ENCODE results near the gene TRAPPC2.
"Not testable (repeated sequence)": the region's sequence is repeated elsewhere in the genome, so short reads cannot be mapped to it uniquely, and the experiment has no call there.

Gene TRAPPC2

DNA sequence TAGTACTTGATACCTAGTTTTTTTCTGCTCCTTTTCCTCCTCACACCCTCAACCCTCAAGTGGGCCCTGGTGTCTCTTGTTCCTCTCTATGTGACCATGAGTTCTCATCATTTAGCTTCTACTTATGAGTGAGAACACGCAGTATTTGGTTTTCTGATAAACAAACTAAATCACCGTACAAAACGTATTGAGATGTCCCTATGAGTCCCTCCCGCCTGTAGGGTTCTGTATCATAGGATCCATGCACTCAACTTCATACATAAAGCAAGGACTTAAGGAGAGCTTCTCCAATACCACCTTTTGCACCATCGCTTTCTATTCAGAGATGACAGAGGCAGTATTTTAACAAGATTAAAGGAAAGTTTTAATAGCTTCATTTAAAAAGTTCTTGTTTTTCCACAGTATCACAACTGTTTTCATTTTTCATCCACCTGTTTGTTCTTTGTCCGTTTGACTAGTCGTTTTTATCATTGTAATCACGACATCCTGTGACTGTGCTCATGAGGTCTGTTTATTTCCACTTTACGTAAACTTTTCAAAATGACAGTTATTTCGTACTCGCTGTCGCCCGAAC, 45.9 kb downstream of the TRAPPC2 start:
- H3K4me3 Mint-ChIP-seq, result peak overlapping the region; percentile 87
- H3K4me1 Mint-ChIP-seq (ENCODE audit: low read depth), result peaks cover 23% of the 10 kb centered on the region
- H3K36me3 Mint-ChIP-seq (ENCODE audit: low read depth), result peaks cover 9% of the 10 kb centered on the region
- no peaks in the 10 kb centered on the region for H3K9me3 Mint-ChIP-seq
- no peaks in the 10 kb centered on the region for H3K27me3 Mint-ChIP-seq (ENCODE audit: low read depth)
- peak overlapping the region; percentile 95 for H3K27ac Mint-ChIP-seq
- no peak for DNase-seq (ENCODE audit: low spot score)

DNA sequence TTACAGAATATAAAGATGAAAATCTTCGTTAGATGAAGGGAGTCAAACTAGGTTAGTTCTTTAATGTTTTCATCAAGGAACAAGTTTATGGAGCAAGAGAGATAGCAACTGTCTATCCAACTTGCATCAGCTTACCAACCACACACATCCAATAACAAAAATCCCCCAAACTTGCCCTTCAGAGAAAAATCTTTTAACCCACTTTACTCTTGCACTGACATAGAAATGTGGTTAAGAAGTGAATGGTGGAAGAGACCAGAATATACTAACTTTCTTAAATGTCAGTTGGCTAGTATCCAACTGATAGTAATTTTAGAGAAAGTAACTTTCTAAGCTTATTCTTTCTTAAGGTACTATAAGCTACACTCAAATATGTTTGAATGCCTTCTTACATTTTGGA, 47.2 kb downstream of the TRAPPC2 start:
- Mint-ChIP-seq H3K27ac (peak overlapping the region; percentile 6), H3K27me3 (ENCODE audit: low read depth) (no peaks in the 10 kb centered on the region), H3K9me3 (no peaks in the 10 kb centered on the region), H3K36me3 (ENCODE audit: low read depth) (peaks cover 9% of the 10 kb centered on the region), H3K4me3 (no peak overlapping the region), H3K4me1 (ENCODE audit: low read depth) (peaks cover 15% of the 10 kb centered on the region)
- DNase-seq (ENCODE audit: low spot score), result no peak

DNA sequence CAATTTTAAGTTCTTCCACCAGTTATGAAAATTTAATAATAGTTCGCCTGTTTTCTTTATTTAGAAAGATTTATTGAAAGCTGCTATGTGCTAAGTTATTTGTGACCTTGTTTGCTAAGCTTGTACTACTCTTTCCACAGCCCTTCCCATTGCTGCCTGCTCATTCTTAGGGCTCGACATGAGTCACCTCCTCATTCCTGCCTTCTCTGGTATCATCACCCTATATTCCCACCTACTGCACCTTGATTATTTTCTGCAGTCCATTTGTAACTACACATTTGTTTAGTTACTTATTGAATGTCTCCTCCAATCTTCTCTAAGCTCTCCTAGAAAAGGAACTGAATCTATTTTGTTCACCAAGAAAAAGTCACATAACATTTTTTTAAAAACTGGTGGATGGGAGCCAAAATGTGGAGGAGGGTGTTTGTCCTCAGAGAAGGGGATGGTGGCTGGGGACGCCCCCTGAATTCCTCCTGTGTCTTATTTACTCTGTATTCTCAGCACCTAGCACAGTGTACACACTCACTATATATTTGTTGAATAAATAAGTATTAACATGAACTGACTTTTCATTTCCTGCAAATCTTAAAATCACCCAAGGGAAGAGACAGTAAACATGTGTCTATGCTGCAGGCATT, 49.2 kb downstream of the TRAPPC2 start:
- H3K4me1 Mint-ChIP-seq (ENCODE audit: low read depth), result peaks cover 7% of the 10 kb centered on the region
- no peak for DNase-seq (ENCODE audit: low spot score)
- H3K27ac Mint-ChIP-seq, result peak overlapping the region; percentile 37
- H3K27me3 Mint-ChIP-seq (ENCODE audit: low read depth), result no peaks in the 10 kb centered on the region
- peaks cover 13% of the 10 kb centered on the region for H3K36me3 Mint-ChIP-seq (ENCODE audit: low read depth)
- no peak overlapping the region for H3K4me3 Mint-ChIP-seq
- no peaks in the 10 kb centered on the region for H3K9me3 Mint-ChIP-seq

DNA sequence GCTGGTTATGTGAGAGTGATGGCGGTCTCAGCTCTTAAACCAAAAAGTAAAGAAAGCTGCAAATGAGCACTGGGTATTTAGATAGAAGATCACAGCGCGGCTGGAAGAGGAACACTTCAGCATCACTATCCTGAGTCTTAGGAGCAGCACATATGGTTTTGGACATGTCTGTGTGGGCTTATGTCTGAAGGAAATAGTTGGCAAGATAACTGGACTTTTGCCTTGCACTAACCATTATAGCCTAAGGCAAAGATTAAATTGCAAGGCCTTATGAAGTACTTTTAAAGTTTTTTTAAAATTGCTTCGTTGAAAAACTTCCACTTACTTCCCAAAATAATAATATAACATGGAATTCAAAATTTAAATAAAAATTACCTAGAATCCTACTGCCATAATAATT, 50.1 kb downstream of the TRAPPC2 start:
- no peak overlapping the region for H3K4me3 Mint-ChIP-seq
- DNase-seq (ENCODE audit: low spot score), result no peak
- H3K36me3 Mint-ChIP-seq (ENCODE audit: low read depth), result peaks cover 13% of the 10 kb centered on the region
- no peaks in the 10 kb centered on the region for H3K27me3 Mint-ChIP-seq (ENCODE audit: low read depth)
- H3K4me1 Mint-ChIP-seq (ENCODE audit: low read depth), result peaks cover 6% of the 10 kb centered on the region
- no peak overlapping the region for H3K27ac Mint-ChIP-seq
- no peaks in the 10 kb centered on the region for H3K9me3 Mint-ChIP-seq

DNA sequence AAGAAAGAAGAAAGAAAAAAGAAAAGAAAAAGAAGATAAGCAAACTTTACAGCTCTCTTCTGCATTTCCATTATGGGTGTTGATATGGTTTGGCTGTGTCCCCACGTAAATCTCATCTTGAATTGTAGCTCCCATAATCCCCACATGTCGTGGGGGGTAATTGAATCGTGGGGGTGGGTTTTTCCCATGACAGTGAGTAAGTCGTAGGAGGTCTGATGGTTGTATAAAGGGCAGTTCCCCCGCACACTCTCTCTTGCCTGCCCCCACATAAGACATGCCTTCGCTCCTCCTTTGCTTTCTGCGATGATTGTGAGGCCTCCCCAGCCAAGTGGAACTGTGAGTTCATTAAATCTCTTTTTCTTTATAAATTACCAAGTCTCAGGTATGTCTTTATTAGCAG, 52.8 kb downstream of the TRAPPC2 start:
- H3K27ac Mint-ChIP-seq, result no peak overlapping the region
- no peak overlapping the region for H3K4me3 Mint-ChIP-seq
- H3K27me3 Mint-ChIP-seq (ENCODE audit: low read depth), result no peaks in the 10 kb centered on the region
- no peaks in the 10 kb centered on the region for H3K9me3 Mint-ChIP-seq
- H3K4me1 Mint-ChIP-seq (ENCODE audit: low read depth), result no peaks in the 10 kb centered on the region
- no peak for DNase-seq (ENCODE audit: low spot score)
- H3K36me3 Mint-ChIP-seq (ENCODE audit: low read depth), result peaks cover 15% of the 10 kb centered on the region

DNA sequence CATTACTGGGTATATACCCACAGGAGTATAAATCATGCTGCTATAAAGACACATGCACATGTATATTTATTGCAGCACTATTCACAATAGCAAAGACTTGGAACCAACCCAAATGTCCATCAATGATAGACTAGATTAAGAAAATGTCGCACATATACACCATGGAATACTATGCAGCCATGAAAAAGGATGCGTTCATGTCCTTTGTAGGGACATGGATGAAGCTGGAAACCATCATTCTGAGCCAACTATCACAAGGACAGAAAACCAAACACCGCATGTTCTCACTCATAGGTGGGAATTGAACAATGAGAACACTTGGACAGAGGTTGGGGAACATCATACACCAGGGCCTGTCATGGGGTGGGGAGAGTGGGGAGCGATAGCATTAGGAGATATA, 54.7 kb downstream of the TRAPPC2 start:
- not testable (repeated sequence) for H3K27ac Mint-ChIP-seq; H3K4me3 Mint-ChIP-seq; DNase-seq (ENCODE audit: low spot score); H3K27me3 Mint-ChIP-seq (ENCODE audit: low read depth); H3K9me3 Mint-ChIP-seq; H3K4me1 Mint-ChIP-seq (ENCODE audit: low read depth)
- H3K36me3 Mint-ChIP-seq (ENCODE audit: low read depth), result peaks cover 12% of the 10 kb centered on the region

DNA sequence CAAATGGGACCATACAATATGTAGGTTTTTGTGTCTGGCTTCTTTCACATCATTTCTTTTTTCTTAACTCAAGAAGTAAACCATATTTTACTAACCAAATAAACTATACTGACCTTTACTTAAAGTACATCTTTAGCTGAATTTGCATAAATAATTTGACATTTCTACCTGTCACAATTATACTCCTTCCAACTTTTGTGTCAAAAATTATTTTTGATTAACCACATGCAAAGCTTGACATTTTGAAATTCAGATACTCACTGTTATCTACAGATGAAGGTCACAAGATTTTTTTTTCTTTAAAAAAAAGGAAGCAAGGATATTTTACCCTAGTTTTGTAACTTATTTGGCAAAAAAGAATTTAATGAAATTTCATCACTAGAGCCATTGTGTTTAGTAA, 57.5 kb downstream of the TRAPPC2 start:
- Mint-ChIP-seq H3K4me1 (ENCODE audit: low read depth) (no peaks in the 10 kb centered on the region), H3K9me3 (no peaks in the 10 kb centered on the region), H3K27me3 (ENCODE audit: low read depth) (no peaks in the 10 kb centered on the region), H3K27ac (no peak overlapping the region), H3K4me3 (no peak overlapping the region), H3K36me3 (ENCODE audit: low read depth) (peaks cover 5% of the 10 kb centered on the region)
- no peak for DNase-seq (ENCODE audit: low spot score)

DNA sequence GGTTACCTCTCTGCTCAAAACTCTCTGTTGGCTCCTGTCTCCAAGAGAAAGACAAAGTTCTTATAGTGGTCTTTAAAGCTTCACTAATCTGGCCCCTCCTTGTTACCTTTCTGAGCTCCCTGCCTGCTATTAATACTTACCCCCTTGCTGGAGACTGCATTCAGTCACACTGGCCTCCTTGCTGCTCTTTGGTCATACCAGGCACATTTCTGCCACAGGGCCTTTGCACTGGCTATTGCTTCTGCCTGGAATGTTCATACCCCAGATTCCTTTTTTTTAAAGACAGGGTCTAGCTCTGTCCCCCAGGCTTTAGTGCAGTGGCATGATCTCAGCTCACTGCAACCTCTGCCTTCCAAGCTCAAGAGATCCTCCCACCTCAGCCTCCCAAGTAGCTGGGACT, 61.4 kb downstream of the TRAPPC2 start:
- Mint-ChIP-seq H3K27me3 (ENCODE audit: low read depth) (no peaks in the 10 kb centered on the region), H3K4me3 (no peak overlapping the region), H3K9me3 (no peaks in the 10 kb centered on the region), H3K36me3 (ENCODE audit: low read depth) (peaks cover 17% of the 10 kb centered on the region), H3K4me1 (ENCODE audit: low read depth) (peaks cover 4% of the 10 kb centered on the region), H3K27ac (no peak overlapping the region)
- no peak for DNase-seq (ENCODE audit: low spot score)

DNA sequence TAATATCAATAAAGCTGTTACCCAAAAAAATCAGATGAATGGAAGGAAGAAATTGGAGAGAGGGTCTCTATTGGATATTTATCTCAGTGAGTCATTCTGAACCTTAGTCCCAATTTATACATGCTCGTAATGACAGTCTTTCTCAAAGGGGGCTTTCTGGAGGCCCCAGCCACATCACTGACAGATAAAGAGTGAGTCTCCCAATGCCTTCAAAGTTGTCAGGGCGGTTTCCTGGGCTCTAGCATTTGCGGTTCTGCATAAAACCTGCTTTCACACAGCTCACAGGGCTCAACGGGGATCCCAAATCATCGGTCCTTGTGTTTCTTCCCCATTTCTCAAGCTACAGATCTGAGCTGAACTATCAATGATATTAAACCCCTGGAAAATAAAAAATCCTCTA, 64.2 kb downstream of the TRAPPC2 start:
- Mint-ChIP-seq H3K4me1 (ENCODE audit: low read depth) (peaks cover 6% of the 10 kb centered on the region), H3K4me3 (no peak overlapping the region), H3K27me3 (ENCODE audit: low read depth) (no peaks in the 10 kb centered on the region), H3K36me3 (ENCODE audit: low read depth) (peaks cover 20% of the 10 kb centered on the region), H3K9me3 (no peaks in the 10 kb centered on the region), H3K27ac (no peak overlapping the region)
- DNase-seq (ENCODE audit: low spot score), result no peak

DNA sequence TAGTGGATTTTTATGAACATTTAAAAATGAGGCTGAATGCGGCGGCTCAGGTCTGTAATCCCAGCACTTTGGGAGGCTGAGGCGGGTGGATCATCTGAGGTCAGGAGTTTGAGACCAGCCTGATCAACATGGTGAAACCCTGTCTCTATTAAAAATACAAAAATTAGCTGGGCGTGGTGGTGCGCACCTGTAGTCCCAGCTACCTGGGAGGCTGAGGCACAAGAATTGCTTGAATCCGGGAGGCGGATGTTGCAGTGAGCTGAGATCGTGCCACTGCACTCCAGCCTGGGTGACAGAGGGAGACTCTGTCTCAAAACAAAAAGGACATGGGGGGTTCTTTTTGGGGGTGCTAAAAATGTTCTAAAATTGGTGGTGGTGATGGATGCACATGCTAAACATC, 64.7 kb downstream of the TRAPPC2 start:
- H3K27ac Mint-ChIP-seq; DNase-seq (ENCODE audit: low spot score); H3K4me3 Mint-ChIP-seq; H3K27me3 Mint-ChIP-seq (ENCODE audit: low read depth); H3K9me3 Mint-ChIP-seq; H3K4me1 Mint-ChIP-seq (ENCODE audit: low read depth): not testable (repeated sequence)
- H3K36me3 Mint-ChIP-seq (ENCODE audit: low read depth), result peaks cover 24% of the 10 kb centered on the region

DNA sequence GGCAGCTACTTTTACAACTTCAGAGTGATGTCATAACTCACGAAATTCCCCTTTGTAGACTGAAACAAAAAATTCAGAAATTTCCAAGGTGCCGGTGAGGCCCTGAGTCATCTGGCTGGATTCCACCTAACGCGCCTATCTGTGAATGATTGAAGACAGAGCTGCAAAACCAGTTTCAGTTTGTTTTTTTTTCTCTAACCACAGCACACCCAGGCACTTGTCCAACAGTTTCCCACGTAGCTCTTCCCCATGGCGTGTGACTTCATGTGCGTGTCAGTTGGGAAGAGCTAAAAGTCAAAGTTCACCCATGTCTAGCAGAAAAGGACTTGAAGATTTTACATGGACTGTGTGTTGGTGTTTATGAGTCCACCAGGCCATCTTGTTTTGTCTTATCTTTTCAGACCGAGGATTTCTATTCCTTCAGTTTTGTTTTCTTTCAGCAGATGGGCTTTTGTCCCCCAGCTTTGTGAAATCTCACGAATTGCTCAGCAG, 65.1 kb downstream of the TRAPPC2 start:
- Mint-ChIP-seq H3K9me3 (no peaks in the 10 kb centered on the region), H3K27me3 (ENCODE audit: low read depth) (no peaks in the 10 kb centered on the region), H3K4me3 (peak overlapping the region; percentile 36), H3K27ac (peak overlapping the region; percentile 78), H3K4me1 (ENCODE audit: low read depth) (peaks cover 6% of the 10 kb centered on the region), H3K36me3 (ENCODE audit: low read depth) (peaks cover 25% of the 10 kb centered on the region)
- peak; percentile 52 for DNase-seq (ENCODE audit: low spot score)

DNA sequence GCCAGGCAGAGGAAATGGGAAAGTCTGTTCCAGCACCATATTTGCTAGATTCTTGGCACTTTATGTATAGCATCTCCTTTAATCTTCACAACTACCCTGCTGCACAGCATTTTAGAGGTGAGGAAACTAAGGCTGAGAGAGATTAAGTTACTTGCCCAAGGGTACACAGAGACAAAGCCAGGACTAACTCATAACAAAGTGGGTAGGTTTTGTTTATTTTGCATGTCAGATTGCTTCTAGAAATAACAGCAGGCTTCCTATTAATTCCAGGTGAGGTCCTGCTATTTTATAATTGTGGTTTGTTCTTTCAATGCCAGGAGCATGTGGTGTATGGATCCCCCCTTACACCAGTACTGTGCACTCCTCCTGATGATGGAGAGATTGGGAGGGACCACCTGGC, 66.5 kb downstream of the TRAPPC2 start:
- Mint-ChIP-seq H3K27ac (no peak overlapping the region), H3K27me3 (ENCODE audit: low read depth) (no peaks in the 10 kb centered on the region), H3K4me3 (no peak overlapping the region), H3K36me3 (ENCODE audit: low read depth) (peaks cover 32% of the 10 kb centered on the region), H3K4me1 (ENCODE audit: low read depth) (peaks cover 6% of the 10 kb centered on the region), H3K9me3 (no peaks in the 10 kb centered on the region)
- no peak for DNase-seq (ENCODE audit: low spot score)

DNA sequence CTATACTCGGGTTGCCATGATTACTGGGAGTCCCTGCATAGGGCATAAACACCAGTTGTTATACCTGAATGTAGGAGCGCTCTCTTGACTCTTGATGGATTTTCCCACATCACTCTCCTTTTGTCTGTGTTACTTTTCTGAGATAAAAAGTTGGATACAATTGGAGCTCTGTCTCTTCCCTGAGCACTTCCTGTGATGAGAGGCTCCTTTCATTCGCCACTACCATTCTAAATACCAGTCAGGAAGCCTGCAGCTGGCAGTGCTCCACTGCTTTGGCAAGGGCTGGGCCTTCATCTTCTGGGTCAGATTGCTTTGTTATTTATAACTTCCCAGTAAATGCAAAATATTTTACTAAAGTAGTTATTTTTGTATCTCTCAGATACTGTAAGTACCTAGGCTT, 67.6 kb downstream of the TRAPPC2 start:
- no peaks in the 10 kb centered on the region for H3K27me3 Mint-ChIP-seq (ENCODE audit: low read depth)
- H3K27ac Mint-ChIP-seq, result no peak overlapping the region
- H3K4me3 Mint-ChIP-seq, result no peak overlapping the region
- peaks cover 35% of the 10 kb centered on the region for H3K36me3 Mint-ChIP-seq (ENCODE audit: low read depth)
- no peaks in the 10 kb centered on the region for H3K9me3 Mint-ChIP-seq
- peaks cover 6% of the 10 kb centered on the region for H3K4me1 Mint-ChIP-seq (ENCODE audit: low read depth)
- DNase-seq (ENCODE audit: low spot score), result no peak

DNA sequence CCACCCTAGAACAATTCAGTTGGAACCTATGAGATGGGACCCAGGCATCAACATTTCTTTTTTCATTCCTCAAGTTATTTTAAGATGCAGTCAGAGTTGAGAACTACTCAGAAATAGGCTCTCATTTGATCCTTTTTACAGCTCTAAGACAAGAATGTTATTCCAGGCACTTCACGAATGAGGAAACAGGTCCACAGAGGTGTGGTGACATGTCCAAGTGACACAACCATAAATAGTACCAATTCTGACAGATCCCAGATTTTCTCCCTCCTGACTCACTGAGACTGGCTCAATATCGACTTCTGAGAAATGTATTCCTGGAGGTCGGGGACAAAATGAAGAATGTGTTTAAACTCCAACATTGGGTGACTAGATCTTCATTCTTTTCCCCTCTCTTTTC, 70.4 kb downstream of the TRAPPC2 start:
- Mint-ChIP-seq H3K4me1 (ENCODE audit: low read depth) (peaks cover 2% of the 10 kb centered on the region), H3K9me3 (no peaks in the 10 kb centered on the region), H3K4me3 (no peak overlapping the region), H3K27me3 (ENCODE audit: low read depth) (no peaks in the 10 kb centered on the region), H3K36me3 (ENCODE audit: low read depth) (peaks cover 30% of the 10 kb centered on the region), H3K27ac (no peak overlapping the region)
- DNase-seq (ENCODE audit: low spot score), result no peak

DNA sequence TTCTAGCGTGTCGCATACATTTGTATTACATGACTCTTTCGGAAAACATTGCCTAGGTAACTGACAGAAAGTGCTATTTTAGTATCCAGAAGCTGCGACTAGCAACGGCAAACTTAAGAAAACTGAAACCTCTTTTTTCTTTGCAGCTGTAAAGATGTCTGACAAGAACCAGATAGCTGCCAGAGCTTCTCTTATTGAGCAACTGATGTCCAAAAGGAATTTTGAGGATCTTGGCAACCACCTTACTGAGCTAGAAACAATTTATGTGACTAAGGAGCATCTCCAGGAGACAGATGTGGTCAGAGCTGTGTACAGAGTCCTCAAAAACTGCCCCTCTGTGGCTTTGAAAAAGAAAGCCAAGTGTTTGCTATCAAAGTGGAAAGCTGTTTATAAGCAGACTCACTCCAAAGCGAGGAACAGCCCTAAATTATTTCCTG, 72.0 kb downstream of the TRAPPC2 start:
- no peak overlapping the region for H3K4me3 Mint-ChIP-seq
- peaks cover 12% of the 10 kb centered on the region for H3K4me1 Mint-ChIP-seq (ENCODE audit: low read depth)

More for the DNA sequence above, 72.0 kb downstream of the TRAPPC2 start:
- Mint-ChIP-seq H3K27me3 (ENCODE audit: low read depth) (no peaks in the 10 kb centered on the region), H3K9me3 (no peaks in the 10 kb centered on the region), H3K36me3 (ENCODE audit: low read depth) (peaks cover 37% of the 10 kb centered on the region), H3K27ac (no peak overlapping the region)
- DNase-seq (ENCODE audit: low spot score), result no peak

Measured in T-helper 2 cell treated with Interferon-gamma antibody and Interleukin-4, amounts not matched to agents 5 μg/mL and 100 μg/mL, for 36 hours (primary cell).